NT2/D1 (cell line): ENCODE measurements around the gene TNFRSF11A.
A peak's percentile ranks its signal among the peaks of the same experiment; 100 is the strongest.

ENCODE experiments used
- DNase-seq: peaks from one replicate; pipeline ENCODE4 v3.0.0-alpha.2; 2011; ENCODE audit warnings: low read depth, low spot score
- H3K27me3 ChIP-seq: 2 replicates; pipeline ENCODE4 v1.6.0; 2011; ENCODE audit warnings: mild to moderate bottlenecking; ENCODE audit not compliant: insufficient read length, insufficient read depth
- H3K36me3 ChIP-seq: 2 replicates; pipeline ENCODE4 v1.6.1; 2011; ENCODE audit warnings: mild to moderate bottlenecking, low read length, mixed read lengths; ENCODE audit not compliant: insufficient read depth, insufficient read length
- H3K4me1 ChIP-seq: 2 replicates; pipeline ENCODE4 v1.5.1; 2011; ENCODE audit not compliant: insufficient read depth, insufficient read length
- H3K4me3 ChIP-seq: 2 replicates; pipeline ENCODE4 v1.5.1; 2011; ENCODE audit warnings: low read depth; ENCODE audit not compliant: insufficient read length
- H3K9ac ChIP-seq: 2 replicates; pipeline ENCODE4 v1.6.0; 2011; ENCODE audit warnings: low read depth; ENCODE audit not compliant: insufficient read length
- H3K9me3 ChIP-seq: 2 replicates; pipeline ENCODE4 v1.5.1; 2011; ENCODE audit warnings: mild to moderate bottlenecking, low read length; ENCODE audit not compliant: insufficient read depth
- SUZ12 ChIP-seq: IDR thresholded peaks from 2 replicates; pipeline ENCODE4 v1.6.1; 2011; ENCODE audit not compliant: insufficient read length, insufficient read depth; ENCODE audit errors: extremely low read depth
- YY1 ChIP-seq: IDR thresholded peaks from 2 replicates; pipeline ENCODE4 v1.6.1; 2011; ENCODE audit not compliant: insufficient read length, insufficient read depth
- ZNF274 ChIP-seq: IDR thresholded peaks from 2 replicates; pipeline ENCODE4 v1.6.1; 2011; ENCODE audit warnings: mild to moderate bottlenecking, low read depth, low read length

TNFRSF11A gene

DNA sequence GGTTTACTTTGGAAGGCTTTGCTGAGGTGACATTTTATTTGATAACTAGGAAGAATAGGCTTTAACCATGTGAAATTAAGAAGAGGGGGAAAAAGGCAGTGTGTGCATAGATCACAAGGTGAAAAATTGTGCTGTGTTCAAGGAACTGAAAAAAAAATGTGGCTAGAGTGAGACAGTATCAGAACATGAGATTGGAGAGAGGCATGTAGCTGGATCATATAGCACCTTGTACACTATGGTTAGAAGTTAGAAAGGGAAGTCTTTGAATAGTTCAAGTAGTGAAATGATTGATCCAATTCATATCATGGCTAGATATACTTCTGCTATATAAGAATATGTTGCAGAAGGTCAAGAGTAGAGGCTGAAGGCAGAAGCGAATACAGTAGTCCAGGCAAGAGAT is 12.3 kb upstream of the TNFRSF11A start:
- no peaks in the 10 kb centered on the region for H3K4me1 ChIP-seq
- no peaks in the 10 kb centered on the region for H3K9me3 ChIP-seq
- TF ChIP-seq ZNF274 (no peak), YY1 (no peak), SUZ12 (no peak)
- no peak for DNase-seq
- no peaks in the 10 kb centered on the region for H3K27me3 ChIP-seq
- no peak overlapping the region for H3K4me3 ChIP-seq
- peaks cover 4% of the 10 kb centered on the region for H3K36me3 ChIP-seq
- no peak overlapping the region for H3K9ac ChIP-seq

DNA sequence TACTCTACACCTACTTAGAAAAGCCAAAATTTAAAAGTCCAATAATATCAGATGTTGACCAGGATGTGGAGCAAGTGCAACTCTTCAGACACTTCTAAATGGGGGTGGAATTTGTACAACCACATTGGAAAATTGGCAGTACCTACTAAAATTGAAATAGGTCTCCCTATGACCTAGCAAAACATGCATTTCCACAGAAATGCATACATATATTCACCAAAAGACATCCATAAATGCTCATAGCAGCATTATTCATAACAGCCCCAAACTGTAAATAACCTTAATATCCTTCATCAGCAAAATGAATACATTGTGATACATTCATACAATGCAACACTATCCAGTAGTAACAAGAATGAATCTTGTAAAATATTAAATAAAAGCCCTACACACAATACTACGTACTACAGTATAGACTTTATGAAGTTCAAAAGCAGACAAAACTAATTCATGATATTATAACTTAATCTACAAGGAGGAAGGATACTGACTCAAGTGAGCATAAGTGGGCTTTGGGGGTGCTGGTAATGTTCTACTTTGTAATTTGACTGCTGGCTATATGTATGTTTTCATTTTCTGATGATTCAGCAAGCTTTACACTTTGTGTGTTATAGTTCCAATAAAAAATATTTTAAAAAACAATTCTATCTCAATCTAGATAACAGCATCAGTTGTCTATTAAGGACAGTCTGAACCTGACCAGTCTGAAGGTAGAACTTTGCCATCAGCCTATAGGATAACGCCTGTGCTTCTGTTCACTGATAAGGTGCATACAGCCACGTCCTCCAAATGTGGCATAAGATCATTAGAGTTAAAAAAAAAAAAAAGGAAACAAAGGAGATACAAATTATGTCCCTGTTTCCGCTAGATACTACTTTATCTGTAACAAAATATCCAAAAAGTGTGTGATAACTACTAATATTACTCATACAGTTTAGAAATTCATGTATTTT is 6.6 kb upstream of the TNFRSF11A start:
- TF ChIP-seq SUZ12 = no peak
- TF ChIP-seq ZNF274 = no peak
- no peak for TF ChIP-seq YY1
- no peaks in the 10 kb centered on the region for H3K36me3 ChIP-seq
- no peak for DNase-seq
- no peaks in the 10 kb centered on the region for H3K4me1 ChIP-seq
- no peak overlapping the region for H3K9ac ChIP-seq
- no peak overlapping the region for H3K4me3 ChIP-seq
- H3K9me3 ChIP-seq = no peaks in the 10 kb centered on the region
- H3K27me3 ChIP-seq = no peaks in the 10 kb centered on the region

DNA sequence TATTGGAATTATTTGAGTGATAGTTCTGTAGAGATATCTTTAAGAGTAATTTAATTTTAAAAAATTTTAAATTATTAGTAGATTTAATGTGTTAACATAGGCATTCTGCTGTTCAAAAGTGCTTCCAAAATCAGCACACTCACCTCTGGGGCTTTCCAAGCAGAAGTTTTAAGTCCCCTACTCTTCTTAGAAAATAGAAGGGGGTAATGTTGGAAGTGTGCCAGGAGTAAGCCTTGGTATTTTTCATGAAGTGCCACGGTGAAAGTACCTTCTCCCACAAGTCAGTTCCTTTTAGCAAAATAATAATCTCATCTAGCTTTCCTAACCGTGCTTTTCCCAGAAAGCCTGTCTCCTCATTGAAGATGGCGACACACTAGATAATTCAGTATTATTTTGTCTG is 3.9 kb upstream of the TNFRSF11A start:
- Histone ChIP-seq H3K4me3 (no peak overlapping the region), H3K36me3 (no peaks in the 10 kb centered on the region), H3K9me3 (no peaks in the 10 kb centered on the region), H3K4me1 (no peaks in the 10 kb centered on the region), H3K9ac (no peak overlapping the region), H3K27me3 (peaks cover 13% of the 10 kb centered on the region)
- DNase-seq = no peak
- TF ChIP-seq YY1 = no peak
- TF ChIP-seq ZNF274 = no peak
- TF ChIP-seq SUZ12 = no peak

DNA sequence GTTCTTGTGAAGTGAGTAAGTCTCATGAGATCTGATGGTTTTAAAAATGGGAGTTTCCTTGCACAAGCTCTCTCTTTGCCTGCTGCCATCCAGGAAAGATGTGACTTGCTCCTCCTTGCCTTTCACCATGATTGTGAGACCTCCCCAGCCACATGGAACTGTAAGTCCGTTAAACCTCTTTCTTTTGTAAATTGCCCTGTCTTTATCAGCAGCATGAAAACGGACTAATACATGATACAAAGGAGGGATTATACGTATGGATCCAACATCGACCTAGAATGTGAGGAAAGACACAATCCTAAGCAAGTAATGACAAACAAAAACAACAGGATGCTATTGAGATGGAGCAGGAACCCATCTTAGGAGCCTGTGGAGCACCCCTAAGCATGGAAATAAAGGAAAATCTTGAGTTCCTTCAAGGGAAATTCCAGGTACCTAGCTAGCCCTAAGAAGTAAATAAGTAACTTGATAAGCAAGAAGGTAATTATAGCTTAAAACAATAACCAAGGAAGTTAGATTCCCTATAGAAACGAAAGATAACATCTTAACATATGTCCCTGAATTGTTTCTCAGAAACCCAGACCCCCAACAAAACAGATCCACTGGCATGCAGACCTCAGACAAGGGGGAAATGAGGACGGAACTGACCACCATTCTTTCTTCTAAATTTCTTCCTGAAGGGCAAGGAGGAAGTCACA is 1.5 kb upstream of the TNFRSF11A start:
- TF ChIP-seq ZNF274 (no peak), YY1 (no peak), SUZ12 (no peak)
- Histone ChIP-seq H3K36me3 (no peaks in the 10 kb centered on the region), H3K27me3 (peaks cover 33% of the 10 kb centered on the region)

GRCh38 chr18:62324181-62324828 is 805 bp upstream of the TNFRSF11A start:
- no peaks in the 10 kb centered on the region for H3K4me1 ChIP-seq
- peaks cover 33% of the 10 kb centered on the region for H3K27me3 ChIP-seq
- H3K9ac ChIP-seq = peak overlapping the region; percentile 32
- TF ChIP-seq YY1 (no peak), SUZ12 (no peak), ZNF274 (no peak)
- no peaks in the 10 kb centered on the region for H3K36me3 ChIP-seq
- H3K9me3 ChIP-seq = no peaks in the 10 kb centered on the region
- DNase-seq = no peak
- H3K4me3 ChIP-seq = peak overlapping the region; percentile 30

More for the DNA sequence above, 1.5 kb upstream of the TNFRSF11A start:
- no peak overlapping the region for H3K9ac ChIP-seq
- no peaks in the 10 kb centered on the region for H3K4me1 ChIP-seq
- no peak overlapping the region for H3K4me3 ChIP-seq
- H3K9me3 ChIP-seq = no peaks in the 10 kb centered on the region
- peak; percentile 61 for DNase-seq

DNA sequence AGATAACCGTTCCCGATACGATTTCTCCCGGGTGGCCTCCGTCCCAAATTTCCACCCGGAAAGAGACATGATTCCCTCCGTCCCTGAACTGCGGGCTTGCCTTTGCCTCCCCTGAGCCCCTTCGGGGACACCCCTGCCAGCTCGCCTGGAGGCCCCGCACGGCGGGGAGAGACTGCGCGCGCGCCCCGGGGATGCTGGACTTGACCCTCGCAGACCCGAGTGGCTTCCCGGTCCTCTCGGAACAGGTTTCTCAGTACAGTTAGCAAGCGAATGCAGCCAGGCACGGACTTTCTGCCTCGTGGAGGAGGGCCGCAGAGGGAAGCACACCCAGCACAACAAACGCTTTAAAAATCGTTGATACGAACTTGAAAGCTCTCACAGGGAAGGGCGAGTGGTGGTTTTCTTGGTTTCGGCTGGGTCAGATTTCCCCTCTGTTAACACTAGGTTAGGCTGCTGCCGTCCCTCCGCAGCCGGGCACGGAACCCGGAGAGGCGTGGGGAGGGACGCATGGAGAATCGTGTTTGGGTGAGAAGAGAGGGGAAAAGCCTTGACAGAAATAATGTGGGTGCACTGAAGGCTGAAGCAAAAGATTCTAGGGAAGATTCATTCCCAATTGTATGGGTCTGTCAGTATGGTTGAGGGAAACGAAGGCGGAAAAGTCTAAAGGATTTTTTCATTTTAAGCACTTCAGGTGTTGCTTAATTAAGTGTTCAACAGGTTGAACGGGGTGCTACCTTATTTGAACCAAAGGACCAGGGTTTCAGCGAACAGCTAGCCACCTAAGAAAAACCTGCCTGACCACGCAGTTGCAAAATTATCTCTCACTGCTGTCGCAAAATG is 916 bp downstream of the TNFRSF11A start:
- Histone ChIP-seq H3K4me1 (peaks cover 7% of the 10 kb centered on the region), H3K9me3 (no peaks in the 10 kb centered on the region), H3K27me3 (peaks cover 33% of the 10 kb centered on the region), H3K4me3 (peak overlapping the region; percentile 71), H3K9ac (peak overlapping the region; percentile 79), H3K36me3 (no peaks in the 10 kb centered on the region)
- DNase-seq = no peak
- TF ChIP-seq ZNF274 = no peak
- TF ChIP-seq SUZ12 = no peak
- no peak for TF ChIP-seq YY1
